B cell (primary cell): ENCODE data around the gene HCN2. TPM values are rescaled to one million over a fixed set of nuclear protein-coding genes. Genes with fewer than 3 reads are reported as not detected.

Source experiments
- ATAC-seq: fragments of 200-7000 bp; cut with Tn5 transposase; one replicate; pipeline ENCODE4 v1.10.0; 2021; ENCODE audit warnings: low read depth, mild to moderate bottlenecking, moderate number of reproducible peaks, moderate library complexity
- CTCF ChIA-PET: fragments of 350-600 bp; sonication (Branson Sonifier 250); formaldehyde crosslinking; loops from one replicate; lab custom pipeline; 2021; ENCODE audit warnings: antibody characterized with exemption, inconsistent platforms; lab: Charles Lee
- POLR2A ChIA-PET: fragments of 350-600 bp; sonication (Branson Sonifier 250); formaldehyde crosslinking; loops from one replicate; lab custom pipeline; 2021; ENCODE audit warnings: antibody characterized with exemption; lab: Charles Lee
- DNase-seq: peaks from one replicate; pipeline ENCODE4 v3.0.0; 2013
- H2AFZ ChIP-seq: 2 replicates; pipeline ENCODE4 v1.6.1; 2012; ENCODE audit warnings: mild to moderate bottlenecking, low read depth, low read length; ENCODE audit not compliant: insufficient read depth, poor library complexity, severe bottlenecking
- H3K27ac ChIP-seq, 2 donors: 1 replicate in 1 of 2; 2 replicates in 1 of 2; pipeline ENCODE4 v1.5.1; 2012 to 2013; ENCODE audit warnings: low read length in 2 of 2, mild to moderate bottlenecking in 2 of 2, moderate library complexity in 1 of 2
- H3K27me3 ChIP-seq, 4 experiments: fragments of 200-600 bp in 1 of 4; sonication (generic) in 1 of 4; replicated peaks in 1 of 4; 1 replicate in 2 of 4; 2 replicates in 2 of 4; pipeline versions ENCODE4 v1.6.1 to v1.7.0; 2013 to 2016; ENCODE audit warnings: low read length in 3 of 4, mild to moderate bottlenecking in 2 of 4, mixed read lengths in 1 of 4, moderate library complexity in 1 of 4; ENCODE audit not compliant: insufficient read depth in 4 of 4, control insufficient read depth in 3 of 4; ENCODE audit errors: control extremely low read depth in 1 of 4
- H3K36me3 ChIP-seq, 2 experiments: replicated peaks in 1 of 2; 1 replicate in 1 of 2; 2 replicates in 1 of 2; pipeline versions ENCODE4 v1.6.1 to v1.7.1; 2013; ENCODE audit warnings: low read length in 1 of 2; ENCODE audit not compliant: insufficient read depth in 2 of 2, control insufficient read depth in 1 of 2; ENCODE audit errors: control extremely low read depth in 1 of 2, extremely low read depth in 1 of 2
- H3K4me1 ChIP-seq, 2 donors: fragments of 200-600 bp in 1 of 2; sonication (generic) in 1 of 2; 1 replicate in 1 of 2; 2 replicates in 1 of 2; pipeline versions ENCODE4 v1.5.1 to v1.6.1; 2013 to 2017; ENCODE audit warnings: low read length in 2 of 2; ENCODE audit not compliant: control insufficient read depth in 2 of 2, insufficient read depth in 2 of 2
- H3K4me2 ChIP-seq: replicated peaks from 2 replicates; pipeline ENCODE3; 2012; ENCODE audit warnings: mild to moderate bottlenecking, low read depth, low read length; ENCODE audit not compliant: poor library complexity, severe bottlenecking
- H3K4me3 ChIP-seq, 5 experiments: fragments of 200-600 bp in 1 of 5; sonication (generic) in 1 of 5; 1 replicate in 3 of 5; 2 replicates in 2 of 5; pipeline versions ENCODE4 v1.5.1 to v1.7.0; 2011 to 2016; ENCODE audit warnings: low read length in 4 of 5, mild to moderate bottlenecking in 4 of 5, low read depth in 2 of 5, control low read depth in 1 of 5, moderate library complexity in 1 of 5; ENCODE audit not compliant: insufficient read depth in 1 of 5; ENCODE audit errors: control extremely low read depth in 1 of 5, extremely low read depth in 1 of 5
- H3K79me2 ChIP-seq: fragments of 200-600 bp; sonication (generic); one replicate; pipeline ENCODE4 v1.6.0; 2016; ENCODE audit warnings: low read length; ENCODE audit not compliant: control insufficient read depth, insufficient read depth
- H3K9ac ChIP-seq: fragments of 200-600 bp; sonication (generic); 2 replicates; pipeline ENCODE4 v1.6.1; 2017; ENCODE audit warnings: mild to moderate bottlenecking, low read length, moderate library complexity
- H3K9me3 ChIP-seq, 3 donors: one replicate each; pipeline versions ENCODE4 v1.6.1 to v1.7.1; 2013; ENCODE audit warnings: low read length in 2 of 3; ENCODE audit not compliant: control insufficient read depth in 2 of 3, insufficient read depth in 1 of 3; ENCODE audit errors: control extremely low read depth in 1 of 3
- H4K20me1 ChIP-seq: 2 replicates; pipeline ENCODE4 v1.6.0; 2012; ENCODE audit warnings: mild to moderate bottlenecking, low read length; ENCODE audit not compliant: insufficient read depth, control insufficient read depth, poor library complexity, severe bottlenecking
- H3K27ac Mint-ChIP-seq: one replicate; pipeline ENCODE4 v1.8.0; 2021; ENCODE audit warnings: mixed read lengths
- H3K27me3 Mint-ChIP-seq: one replicate; pipeline ENCODE4 v1.8.0; 2021; ENCODE audit warnings: mixed read lengths
- H3K4me1 Mint-ChIP-seq: one replicate; pipeline ENCODE4 v1.8.0; 2021; ENCODE audit warnings: mixed read lengths
- H3K4me3 Mint-ChIP-seq: one replicate; pipeline ENCODE4 v1.8.0; 2021; ENCODE audit warnings: mixed read lengths
- H3K9me3 Mint-ChIP-seq: one replicate; pipeline ENCODE4 v1.8.0; 2022; ENCODE audit warnings: mixed read lengths; ENCODE audit not compliant: insufficient read depth
- CTCF ChIP-seq: fragments of 200-600 bp; IDR thresholded peaks from one replicate; pipeline ENCODE4 v1.8.0; 2022; ENCODE audit warnings: antibody characterized with exemption, mild to moderate bottlenecking
- EZH2 ChIP-seq: IDR thresholded peaks from 2 replicates; pipeline ENCODE4 v1.6.1; 2012; ENCODE audit warnings: borderline replicate concordance, low read depth, mild to moderate bottlenecking, moderate library complexity, low read length; ENCODE audit not compliant: insufficient read depth, poor library complexity, severe bottlenecking
- WGBS: methylation state at CpG from one replicate; pipeline ENCODE4 v1.1.5; 2013; ENCODE audit warnings: missing lambda C conversion rate; ENCODE audit not compliant: insufficient coverage; 5-methylcytosine and 5-hydroxymethylcytosine counted together
- intact Hi-C: fragments of 100-400 bp; cut with micrococcal nuclease; formaldehyde crosslinking; loops from one replicate; pipeline ENCODE4 v1.10.0; 2022
- polyA plus RNA-seq: library from polyadenylated mRNA; depleted of rRNA; stranded (reverse); fragments of >200 nt; gene quantifications from 2 replicates; pipeline ENCODE4 v1.2.3, GENCODE V29; 2012
- total RNA-seq, 2 donors: library from RNA; stranded (reverse); fragments of 120-200 nt in 1 of 2; gene quantifications; 1 replicate in 1 of 2; 2 replicates in 1 of 2; pipeline versions ENCODE4 v1.2.3 to v1.2.4, GENCODE V29; 2013 to 2022

HCN2 gene
- total and polyA plus RNA-seq, 2 donors (not counting 1 experiment from before 2014, with no cell fraction given), result 0.27 to 0.57 TPM

GRCh38 chr19:575527-576506, 13.9 kb upstream of the HCN2 start:
- H3K9me3 Mint-ChIP-seq, result no peaks in the 10 kb centered on the region
- TF ChIP-seq CTCF, result no peak
- TF ChIP-seq EZH2, result no peak
- H3K27me3 Mint-ChIP-seq, result no peaks in the 10 kb centered on the region
- Histone ChIP-seq H3K27me3 (no peaks in the 10 kb centered on the region), H4K20me1 (peaks cover 78% of the 10 kb centered on the region), H3K79me2 (peaks cover 76% of the 10 kb centered on the region), H3K27ac (no peak overlapping the region), H3K4me3 (no peak overlapping the region), H3K36me3 (peaks cover 0 to 14% of the 10 kb centered on the region in 2 experiments), H3K9me3 (no peaks in the 10 kb centered on the region), H2AFZ (no peak overlapping the region), H3K9ac (no peak overlapping the region), H3K4me2 (no peak overlapping the region), H3K4me1 (peaks cover 19 to 31% of the 10 kb centered on the region in 2 donors)
- ATAC-seq (no peak), DNase-seq (peak; percentile 17)
- H3K4me3 Mint-ChIP-seq, result no peak overlapping the region
- ChIA-PET POLR2A (interaction anchor here (0.6 kb wide), 2 partner anchors 94 to 587 kb away, joined by 4 read pairs; no protein-coding TSS in a partner anchor), CTCF (interaction anchor here (2.7 kb wide), 1 partner anchor 9 kb away, joined by 12 read pairs; no protein-coding TSS in a partner anchor)
- intact Hi-C loops, result no loop called here
- H3K4me1 Mint-ChIP-seq, result peaks cover 32% of the 10 kb centered on the region
- 94% methylated on average over 31 of the region's 38 CpGs for WGBS
- no peak overlapping the region for H3K27ac Mint-ChIP-seq
